ENCODE results near the gene MGA. TPM values are rescaled to one million over a fixed set of nuclear protein-coding genes. Genes with fewer than 3 reads are reported as not detected.

MGA gene
- polyA plus RNA-seq, 1 donor: 22.0 TPM

- DNase-seq: no peak
Measured at GRCh38 chr15:41810651-41811431, 150.6 kb downstream of the MGA start.

DNA sequence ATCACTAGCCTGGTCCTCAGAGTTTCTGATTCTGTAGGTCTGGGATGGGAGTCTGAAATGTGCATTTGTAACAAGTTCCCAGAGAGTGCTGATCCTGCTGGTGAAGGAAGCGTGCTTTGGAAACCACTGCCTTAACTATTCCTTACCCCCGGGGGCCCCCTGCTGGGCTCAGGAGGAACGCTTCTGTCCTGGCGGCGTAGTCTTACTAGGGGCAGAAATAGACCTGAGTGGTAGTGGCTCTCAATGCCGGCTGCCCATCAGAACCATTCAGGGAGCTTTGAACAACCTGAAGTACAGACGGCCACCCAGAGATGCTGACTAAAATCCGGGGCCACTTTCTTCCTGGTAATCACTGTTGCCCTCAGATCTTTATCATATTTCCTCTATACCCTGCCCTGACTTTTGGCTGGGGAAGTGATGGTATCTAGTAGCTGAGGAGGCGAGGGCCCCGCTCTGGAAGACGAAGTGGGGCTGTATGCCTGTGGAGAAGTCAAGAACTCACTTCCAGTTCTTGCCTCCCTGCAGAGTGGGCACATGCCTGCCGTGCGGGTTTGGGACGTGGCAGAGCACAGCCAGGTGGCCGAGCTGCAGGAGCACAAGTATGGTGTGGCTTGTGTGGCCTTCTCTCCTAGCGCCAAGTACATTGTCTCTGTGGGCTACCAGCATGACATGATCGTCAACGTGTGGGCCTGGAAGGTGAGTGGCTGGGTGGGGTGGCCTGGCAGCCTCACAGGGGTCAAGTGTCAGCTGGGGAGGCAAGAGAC, 151.4 kb downstream of the MGA start:
- peak; percentile 79 for DNase-seq

- no peak for DNase-seq
Measured at GRCh38 chr15:41812820-41813375, 152.7 kb downstream of the MGA start.

DNA sequence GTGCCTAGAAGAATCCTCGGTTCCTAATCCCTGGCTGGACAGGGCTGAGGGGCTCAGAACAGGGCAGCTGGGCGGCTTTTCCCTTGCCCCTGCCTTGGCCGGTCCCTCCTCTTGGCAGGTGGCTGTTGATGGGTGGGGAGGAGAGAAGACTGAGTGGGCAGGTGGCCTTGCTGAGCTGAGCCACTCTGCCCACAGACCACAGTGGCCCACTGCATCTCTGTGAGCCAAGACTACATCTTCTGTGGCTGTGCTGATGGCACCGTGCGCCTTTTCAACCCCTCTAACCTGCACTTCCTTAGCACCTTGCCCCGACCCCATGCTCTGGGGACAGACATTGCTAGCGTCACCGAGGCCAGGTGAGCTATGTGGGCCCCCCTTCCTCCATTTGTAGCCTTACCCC, 153.2 kb downstream of the MGA start:
- DNase-seq: no peak

- DNase-seq: no peak
Measured at GRCh38 chr15:41814534-41814933, 154.3 kb downstream of the MGA start.

GRCh38 chr15:41816788-41817187, 156.6 kb downstream of the MGA start:
- DNase-seq: no peak

DNA sequence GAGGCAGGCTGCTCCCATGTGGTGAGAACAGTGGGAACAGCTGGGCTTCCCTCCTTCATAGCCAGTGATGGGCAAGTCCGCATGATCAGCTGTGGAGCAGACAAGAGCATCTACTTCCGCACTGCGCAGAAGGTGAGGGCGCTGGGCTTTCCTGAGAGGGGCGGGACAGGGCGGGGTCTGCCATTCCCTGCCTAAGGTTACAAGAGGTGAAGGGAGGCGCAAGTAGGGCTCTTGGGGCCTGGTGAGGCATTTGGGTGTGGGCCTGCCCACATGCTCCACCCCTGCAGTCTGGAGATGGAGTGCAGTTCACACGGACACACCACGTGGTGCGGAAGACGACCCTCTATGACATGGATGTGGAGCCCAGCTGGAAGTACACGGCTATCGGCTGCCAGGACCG, 157.1 kb downstream of the MGA start:
- no peak for DNase-seq

- no peak for DNase-seq
Measured at GRCh38 chr15:41817781-41818180, 157.6 kb downstream of the MGA start.

- no peak for DNase-seq
Measured at GRCh38 chr15:41819455-41820050, 159.3 kb downstream of the MGA start.

DNA sequence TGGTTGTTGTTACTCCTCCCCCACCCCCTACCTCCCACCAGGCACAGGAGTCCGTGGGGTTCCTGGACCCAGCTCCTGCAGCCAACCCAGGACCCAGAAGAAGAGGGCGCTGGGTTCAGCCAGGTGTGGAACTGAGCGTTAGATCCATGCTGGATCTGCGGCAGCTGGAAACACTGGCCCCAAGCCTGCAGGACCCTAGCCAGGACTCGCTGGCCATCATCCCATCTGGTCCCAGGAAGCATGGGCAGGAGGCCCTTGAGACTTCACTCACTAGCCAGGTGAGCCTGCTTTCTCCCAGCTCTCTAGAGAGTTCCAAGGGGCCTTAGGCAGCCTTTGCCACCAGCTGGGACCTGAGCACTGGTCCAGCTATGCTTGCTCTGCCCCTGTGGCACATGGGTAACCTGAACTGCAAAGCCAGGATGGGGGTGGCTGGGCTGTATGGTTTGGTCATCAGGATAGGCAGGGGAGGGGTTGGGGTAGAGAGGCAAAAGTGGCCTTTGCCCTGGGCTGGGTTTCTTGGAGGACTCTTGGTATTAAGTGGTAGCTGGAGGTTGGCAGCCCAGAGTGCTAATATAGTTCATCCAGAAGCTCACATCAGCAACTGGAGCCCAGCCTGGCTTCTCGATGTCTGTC, 160.7 kb downstream of the MGA start:
- no peak for DNase-seq

- no peak for DNase-seq
Measured at GRCh38 chr15:41821831-41822230, 161.6 kb downstream of the MGA start.

DNA sequence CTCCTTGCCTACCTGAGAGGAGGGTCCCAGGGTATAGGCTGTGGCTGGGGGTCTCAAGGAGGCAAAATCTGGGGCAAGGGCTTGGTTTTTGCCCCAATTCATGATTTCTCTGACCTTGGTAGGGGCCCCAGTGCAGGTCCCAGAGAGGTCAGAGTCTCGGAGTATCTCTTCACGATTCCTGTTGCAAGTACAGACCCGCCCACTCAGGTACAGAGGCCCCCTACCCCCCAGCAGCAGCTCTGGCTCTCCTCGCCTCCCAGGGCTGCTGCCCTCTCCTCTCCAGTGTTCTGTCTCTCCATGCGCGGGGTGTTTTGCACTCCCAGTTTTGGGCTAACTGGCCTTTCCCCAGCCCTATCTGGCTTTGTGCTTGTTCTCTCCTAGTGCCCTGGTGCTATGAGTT, 162.3 kb downstream of the MGA start:
- DNase-seq: no peak

Other genes starting within 250 kb of the MGA start
- 46.6 TPM for gene RTF1, start 243.3 kb upstream of the MGA start, polyA plus RNA-seq (ENCODE audit: insufficient read length)
- 0.90 TPM for gene ITPKA, start 166.5 kb upstream of the MGA start, polyA plus RNA-seq (ENCODE audit: insufficient read length)
- 22.8 TPM for gene LTK, start 146.6 kb upstream of the MGA start, polyA plus RNA-seq (ENCODE audit: insufficient read length)
- 23.8 TPM for gene RPAP1, start 116.1 kb upstream of the MGA start, polyA plus RNA-seq (ENCODE audit: insufficient read length)
- gene TYRO3, start 101.2 kb upstream of the MGA start, polyA plus RNA-seq (ENCODE audit: insufficient read length): 18.5 TPM
- 13.1 TPM for gene MAPKBP1, start 114.1 kb downstream of the MGA start, polyA plus RNA-seq (ENCODE audit: insufficient read length)
- gene JMJD7, start 167.7 kb downstream of the MGA start, polyA plus RNA-seq (ENCODE audit: insufficient read length): 10.9 TPM
- 7.0 TPM for gene PLA2G4B, start 178.4 kb downstream of the MGA start, polyA plus RNA-seq (ENCODE audit: insufficient read length)
- gene SPTBN5, start 233.6 kb downstream of the MGA start, polyA plus RNA-seq (ENCODE audit: insufficient read length): 5.2 TPM